Calu3 (cell line): ENCODE measurements around the gene COL15A1. TPM values are rescaled to one million over a fixed set of nuclear protein-coding genes. Genes with fewer than 3 reads are reported as not detected.

Experiments
- BruUV-seq: library from RNA; stranded (reverse); fragments of 400-500 nt; replicated peaks from 2 replicates; lab custom pipeline; 2021; lab: Mats Ljungman, UMichigan
- CTCF ChIA-PET: fragments of 300-600 bp; sonication (Branson Sonifier 250); formaldehyde crosslinking; loops from one replicate; lab custom pipeline; 2022; ENCODE audit warnings: antibody characterized with exemption; lab: Charles Lee
- DNase-seq: peaks from one replicate; pipeline ENCODE4 v3.0.0; 2022
- H3K27ac Mint-ChIP-seq: one replicate; pipeline ENCODE4 v1.8.0; 2022; ENCODE audit warnings: mixed read lengths; ENCODE audit not compliant: unreplicated experiment
- H3K27me3 Mint-ChIP-seq: one replicate; pipeline ENCODE4 v1.8.0; 2022; ENCODE audit warnings: mixed read lengths; ENCODE audit not compliant: unreplicated experiment
- H3K36me3 Mint-ChIP-seq: one replicate; pipeline ENCODE4 v1.8.0; 2022; ENCODE audit warnings: mild to moderate bottlenecking, moderate library complexity, mixed read lengths; ENCODE audit not compliant: insufficient read depth, unreplicated experiment
- H3K4me1 Mint-ChIP-seq: one replicate; pipeline ENCODE4 v1.8.0; 2022; ENCODE audit warnings: mild to moderate bottlenecking, low read depth, mixed read lengths; ENCODE audit not compliant: unreplicated experiment
- H3K4me3 Mint-ChIP-seq: one replicate; pipeline ENCODE4 v1.8.0; 2022; ENCODE audit warnings: mild to moderate bottlenecking, low read depth, moderate library complexity, mixed read lengths; ENCODE audit not compliant: unreplicated experiment
- H3K9me3 Mint-ChIP-seq: one replicate; pipeline ENCODE4 v1.8.0; 2022; ENCODE audit warnings: low read depth, mixed read lengths; ENCODE audit not compliant: unreplicated experiment
- CTCF ChIP-seq: fragments of 200-600 bp; IDR thresholded peaks from one replicate; pipeline ENCODE4 v1.8.0; 2022; ENCODE audit warnings: antibody characterized with exemption; ENCODE audit not compliant: unreplicated experiment
- intact Hi-C: fragments of 100-400 bp; cut with micrococcal nuclease; formaldehyde crosslinking; loops from one replicate; pipeline ENCODE4 v1.10.0; 2022; ENCODE audit not compliant: unreplicated experiment
- total RNA-seq: library from RNA; stranded (reverse); gene quantifications from 2 replicates; pipeline ENCODE4 v1.2.3, GENCODE V29; 2022

COL15A1 gene
- total RNA-seq, 1 experiment from 2014 or later: not detected

- Mint-ChIP-seq H3K4me3 (no peak overlapping the region), H3K27me3 (peaks cover 49% of the 10 kb centered on the region), H3K27ac (no peak overlapping the region), H3K9me3 (no peaks in the 10 kb centered on the region), H3K4me1 (no peaks in the 10 kb centered on the region), H3K36me3 (no peaks in the 10 kb centered on the region)
- TF ChIP-seq CTCF: no peak
- no peak for DNase-seq
- intact Hi-C loops: no loop called here
- CTCF ChIA-PET: no interaction called here
- BruUV-seq: no TSS peak
These were observed 82.7 kb downstream of the COL15A1 start for GRCh38 chr9:99026271-99026955.

- intact Hi-C loops: no loop called here
- H3K4me1 Mint-ChIP-seq: no peaks in the 10 kb centered on the region
- DNase-seq: no peak
- CTCF ChIA-PET: no interaction called here
- no peak for TF ChIP-seq CTCF
- no peaks in the 10 kb centered on the region for H3K9me3 Mint-ChIP-seq
- no TSS peak for BruUV-seq
- peaks cover 49% of the 10 kb centered on the region for H3K27me3 Mint-ChIP-seq
- no peak overlapping the region for H3K4me3 Mint-ChIP-seq
- no peaks in the 10 kb centered on the region for H3K36me3 Mint-ChIP-seq
- no peak overlapping the region for H3K27ac Mint-ChIP-seq
These were observed 83.2 kb downstream of the COL15A1 start for GRCh38 chr9:99026956-99027298.

- no TSS peak for BruUV-seq
- CTCF ChIA-PET: no interaction called here
- Mint-ChIP-seq H3K27me3 (peaks cover 52% of the 10 kb centered on the region), H3K36me3 (no peaks in the 10 kb centered on the region), H3K27ac (no peak overlapping the region), H3K9me3 (no peaks in the 10 kb centered on the region), H3K4me1 (no peaks in the 10 kb centered on the region), H3K4me3 (no peak overlapping the region)
- DNase-seq: no peak
- no peak for TF ChIP-seq CTCF
- intact Hi-C loops: no loop called here
These were observed 83.7 kb downstream of the COL15A1 start for GRCh38 chr9:99027443-99027842.

GRCh38 chr9:99029083-99029645, 85.5 kb downstream of the COL15A1 start:
- Mint-ChIP-seq H3K4me1 (no peaks in the 10 kb centered on the region), H3K27me3 (peaks cover 57% of the 10 kb centered on the region), H3K27ac (no peak overlapping the region), H3K9me3 (no peaks in the 10 kb centered on the region), H3K36me3 (no peaks in the 10 kb centered on the region), H3K4me3 (no peak overlapping the region)
- BruUV-seq: no TSS peak
- intact Hi-C loops: no loop called here
- no peak for TF ChIP-seq CTCF
- CTCF ChIA-PET: interaction anchor here (0.7 kb wide), 1 partner anchor 10 kb away, joined by 3 read pairs; no protein-coding TSS in a partner anchor
- DNase-seq: no peak
